ENCODE results near the gene IGF2BP3.

IGF2BP3 gene

DNA sequence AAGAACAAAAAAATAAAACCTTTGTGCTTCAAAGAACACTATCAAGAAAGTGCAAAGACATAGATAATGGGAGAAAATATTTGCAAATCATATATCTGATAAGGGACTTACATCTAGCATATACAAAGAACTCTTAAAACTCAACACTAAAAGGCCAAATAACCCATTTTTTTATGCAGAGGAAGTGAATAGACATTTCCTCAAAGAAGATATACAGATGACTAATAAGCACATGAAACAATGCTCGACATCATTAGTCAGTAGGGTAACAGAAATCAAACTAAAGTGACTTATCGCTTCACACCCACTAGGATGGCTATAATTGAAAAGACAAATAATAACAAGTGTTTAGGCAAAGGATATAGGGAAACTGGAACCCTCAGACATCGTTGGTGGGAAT lies 93.2 kb downstream of the IGF2BP3 start:
- peak; percentile 94 for DNase-seq (ENCODE audit: low spot score)

DNA sequence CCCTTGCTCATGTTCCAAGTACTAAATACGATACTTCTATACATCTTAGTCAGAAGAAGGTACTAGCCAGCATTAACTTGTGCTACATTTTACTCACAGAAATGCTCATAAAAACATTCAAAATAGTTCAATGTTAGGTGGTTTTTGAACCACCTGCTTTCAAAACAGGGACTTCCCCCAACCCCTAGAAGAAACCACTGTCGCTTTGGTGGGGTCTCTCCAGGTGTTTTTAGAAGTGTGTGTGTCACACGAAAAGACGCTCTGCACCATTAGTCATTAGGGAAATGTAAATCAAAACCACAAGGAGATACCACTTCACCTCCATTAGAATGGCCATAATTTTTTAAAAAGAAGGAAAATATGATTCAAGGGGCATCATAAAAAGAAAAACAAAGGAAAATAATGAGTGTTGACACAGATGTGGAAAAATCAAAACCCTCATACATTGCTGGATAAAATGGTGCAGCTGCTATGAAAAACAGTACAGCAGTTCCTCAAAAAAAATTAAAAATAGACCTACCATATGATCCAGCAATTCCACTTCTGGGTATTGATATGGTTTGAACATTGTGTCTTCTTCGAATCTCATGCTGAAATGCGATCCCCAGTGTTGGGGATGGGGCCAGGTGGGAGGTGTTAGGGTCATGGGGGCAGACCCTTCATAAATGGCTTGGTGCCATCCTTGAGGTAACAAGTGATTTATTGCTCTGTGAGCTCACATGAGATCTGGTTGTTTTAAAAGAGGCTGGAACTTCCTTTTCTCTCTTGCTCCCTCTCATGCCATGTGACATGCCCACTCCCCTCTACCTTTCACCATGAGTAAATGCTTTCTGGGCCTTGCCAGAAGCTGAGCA lies 96.9 kb downstream of the IGF2BP3 start:
- DNase-seq (ENCODE audit: low spot score): no peak

DNA sequence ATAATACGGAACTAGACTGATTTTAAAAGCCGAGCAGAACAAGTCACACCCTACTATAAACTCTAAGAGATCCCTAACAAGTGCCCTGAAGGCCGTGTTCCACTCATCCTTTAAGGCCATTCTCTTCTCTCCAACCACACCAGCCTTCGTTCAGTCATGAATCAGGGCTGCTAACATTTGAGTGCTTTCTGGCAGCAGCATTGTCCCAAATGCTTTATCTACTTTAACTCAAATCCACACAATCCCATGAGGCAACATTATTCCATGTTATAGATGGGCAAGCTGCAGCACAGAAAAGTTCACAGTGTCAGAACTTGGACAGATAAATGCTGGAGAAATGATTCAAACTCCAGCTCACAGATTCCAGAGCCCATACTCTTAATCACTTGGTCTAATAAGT lies 97.7 kb downstream of the IGF2BP3 start:
- DNase-seq (ENCODE audit: low spot score): no peak

DNA sequence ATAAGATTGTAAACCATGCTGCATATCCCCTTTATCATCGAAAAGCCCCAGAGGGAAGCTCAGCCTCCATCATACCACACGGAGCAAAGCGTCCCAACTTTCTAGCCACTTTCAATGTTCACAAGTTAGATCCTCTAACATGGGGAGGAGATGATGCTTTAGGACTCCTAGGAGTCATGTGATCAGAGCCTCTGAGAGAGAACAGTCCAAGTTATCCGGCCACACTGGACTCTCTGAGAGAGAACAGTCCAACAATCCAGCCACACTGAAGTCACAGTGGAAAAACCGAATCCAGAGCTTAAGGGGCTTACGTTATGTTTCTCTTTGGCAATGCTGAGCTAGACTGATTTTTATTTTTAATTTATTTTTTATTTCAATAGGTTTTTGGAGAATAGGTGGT lies 98.6 kb downstream of the IGF2BP3 start:
- no peak for DNase-seq (ENCODE audit: low spot score)

DNA sequence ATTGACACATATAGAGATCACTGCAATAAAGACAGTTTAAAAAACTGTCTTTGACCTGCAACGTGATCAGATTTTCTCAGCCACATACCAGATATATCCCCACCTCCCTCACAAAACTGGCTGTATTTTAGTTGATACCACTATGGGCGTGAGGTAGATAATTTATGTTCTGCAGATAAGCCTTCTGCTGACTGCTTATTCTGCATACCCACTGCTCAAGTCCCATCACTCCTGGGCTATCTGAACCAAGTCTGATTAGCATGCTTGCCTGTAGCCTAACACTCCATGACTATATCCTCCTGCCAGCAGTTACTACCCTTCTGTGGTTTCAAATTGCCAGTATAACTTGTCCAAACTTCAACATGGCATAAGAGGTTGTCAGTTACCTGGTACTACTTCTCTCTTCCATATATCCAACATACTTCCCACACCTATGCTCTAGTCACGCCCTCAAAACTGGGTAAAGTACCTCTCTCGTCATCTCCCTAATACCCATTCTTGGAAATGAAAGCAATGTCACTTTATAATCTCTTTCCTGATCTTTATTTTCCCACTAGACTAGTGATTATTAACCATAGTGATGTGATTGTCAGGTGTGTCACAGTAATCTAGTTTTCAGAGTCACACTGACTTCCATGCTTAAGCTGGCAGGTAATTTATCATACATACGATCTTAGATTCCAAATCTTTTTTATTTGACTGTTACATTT lies 100.4 kb downstream of the IGF2BP3 start:
- no peak for DNase-seq (ENCODE audit: low spot score)

DNA sequence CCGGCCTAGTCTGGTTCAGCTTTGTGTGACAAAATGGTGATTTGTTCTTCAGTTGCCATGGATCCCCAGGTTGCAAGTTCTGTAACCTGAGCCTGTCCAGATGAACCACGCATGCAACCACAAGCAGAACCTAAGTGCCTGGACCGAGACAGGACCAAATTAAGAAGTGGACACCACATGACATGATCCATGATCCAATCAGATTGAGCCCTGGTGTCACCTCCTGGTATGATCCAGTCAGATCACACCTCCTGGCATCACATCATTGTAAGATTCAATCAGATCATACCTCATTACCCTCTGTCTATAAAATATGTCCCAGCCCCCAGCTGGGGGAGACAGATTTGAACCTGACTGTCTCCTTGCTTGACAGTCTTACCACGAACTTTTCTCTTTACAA lies 101.2 kb downstream of the IGF2BP3 start:
- no peak for DNase-seq (ENCODE audit: low spot score)

DNA sequence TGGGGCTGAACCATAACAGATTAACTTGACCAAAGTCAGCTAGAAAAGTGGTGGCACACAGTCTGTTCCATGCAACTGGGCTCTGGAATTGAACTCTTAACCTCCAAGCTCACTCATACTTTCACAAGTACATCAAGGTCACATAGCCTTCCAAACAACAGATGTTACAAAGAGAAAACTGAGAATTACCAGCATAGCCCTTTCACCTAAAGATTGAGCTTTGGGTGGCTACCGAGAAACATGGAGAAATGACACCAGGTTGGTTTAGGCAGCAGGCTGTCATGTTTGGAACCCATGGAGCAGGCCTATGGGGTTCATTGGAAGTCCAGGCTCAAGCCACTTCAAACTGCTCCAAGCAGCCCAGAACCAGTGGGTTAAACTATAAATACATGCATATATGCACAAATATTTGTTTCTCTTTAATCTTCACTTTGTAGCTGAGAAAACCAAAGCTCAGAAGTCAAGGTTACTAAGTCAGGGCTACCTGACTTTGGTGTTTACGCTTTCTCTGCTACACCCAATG lies 112.1 kb downstream of the IGF2BP3 start:
- DNase-seq (ENCODE audit: low spot score): no peak

DNA sequence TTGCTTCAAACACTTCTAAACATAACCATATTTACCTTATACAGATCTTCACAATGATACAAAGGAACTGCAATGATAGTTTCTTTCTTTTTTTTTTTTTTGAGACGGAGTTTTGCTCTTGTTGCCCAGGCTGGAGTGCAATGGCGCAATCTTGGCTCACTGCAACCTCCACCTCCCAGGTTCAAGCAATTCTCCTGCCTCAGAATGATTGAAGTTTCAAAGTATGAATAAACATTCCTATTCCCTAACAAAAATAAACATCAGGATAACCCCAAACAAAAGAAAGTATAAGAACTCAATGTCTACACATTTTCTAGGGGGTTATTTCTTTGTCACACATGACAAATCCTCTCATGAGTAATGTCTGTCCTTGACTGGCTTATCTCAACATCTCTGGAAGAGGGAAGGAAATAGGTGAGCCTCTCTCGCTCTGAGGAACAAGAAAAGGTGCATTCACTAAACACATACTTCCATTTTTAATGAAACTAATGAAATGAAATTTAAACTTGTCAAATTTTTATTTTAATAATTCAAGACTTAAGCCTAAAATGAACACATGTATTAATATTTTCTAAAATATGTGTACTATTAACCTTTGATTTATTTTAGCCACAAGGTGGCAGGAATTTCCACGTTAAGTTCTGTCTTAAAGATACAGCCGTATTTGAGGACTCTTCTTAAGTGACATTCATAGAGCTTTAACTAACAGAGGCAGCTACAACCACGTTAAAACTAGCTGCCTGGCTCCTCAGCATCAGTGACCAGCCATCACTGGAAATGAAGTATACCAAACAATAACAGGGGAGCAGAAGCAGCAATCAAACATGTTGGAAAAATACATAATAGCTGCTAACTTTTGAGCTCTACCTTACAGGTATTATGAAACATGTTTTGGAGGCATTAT lies 112.8 kb downstream of the IGF2BP3 start:
- DNase-seq (ENCODE audit: low spot score): peak; percentile 72

DNA sequence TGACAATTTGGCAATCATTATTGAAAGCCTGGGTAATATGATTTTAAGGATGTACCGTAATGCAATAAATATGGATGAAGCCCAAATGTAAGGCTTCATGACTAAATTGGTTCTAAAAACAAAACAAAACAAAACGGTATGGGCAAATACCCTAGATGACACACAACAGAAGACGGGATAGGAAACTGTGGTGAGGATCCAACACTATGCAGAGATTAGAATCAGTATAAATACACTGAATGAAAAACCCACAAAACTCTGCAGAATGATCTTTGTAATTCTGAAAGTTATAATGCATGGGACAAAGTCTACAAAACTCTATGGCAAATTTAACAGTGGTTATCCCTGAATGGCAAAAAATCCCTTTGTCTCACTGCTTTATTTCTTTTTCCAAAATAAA lies 113.6 kb downstream of the IGF2BP3 start:
- DNase-seq (ENCODE audit: low spot score): no peak

DNA sequence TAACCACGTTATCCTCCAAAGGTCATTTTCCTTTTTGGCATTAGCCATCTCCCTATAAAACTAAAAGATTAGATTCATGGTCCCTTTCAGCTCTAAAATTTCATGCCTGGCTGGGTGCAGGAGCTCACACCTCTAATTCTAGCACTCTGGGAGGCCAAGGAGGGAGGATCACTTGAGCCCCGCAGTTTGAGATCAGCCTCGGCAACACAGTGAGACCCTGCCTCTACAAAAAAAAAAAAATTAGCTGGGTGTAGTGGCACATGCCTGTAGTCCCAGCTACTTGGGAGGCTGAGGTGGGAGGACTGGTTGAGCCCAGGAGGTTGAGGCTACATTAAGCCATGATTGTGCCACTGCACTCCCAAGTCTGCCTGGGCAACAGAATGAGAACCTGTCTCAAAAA lies 114.1 kb downstream of the IGF2BP3 start:
- no peak for DNase-seq (ENCODE audit: low spot score)

DNA sequence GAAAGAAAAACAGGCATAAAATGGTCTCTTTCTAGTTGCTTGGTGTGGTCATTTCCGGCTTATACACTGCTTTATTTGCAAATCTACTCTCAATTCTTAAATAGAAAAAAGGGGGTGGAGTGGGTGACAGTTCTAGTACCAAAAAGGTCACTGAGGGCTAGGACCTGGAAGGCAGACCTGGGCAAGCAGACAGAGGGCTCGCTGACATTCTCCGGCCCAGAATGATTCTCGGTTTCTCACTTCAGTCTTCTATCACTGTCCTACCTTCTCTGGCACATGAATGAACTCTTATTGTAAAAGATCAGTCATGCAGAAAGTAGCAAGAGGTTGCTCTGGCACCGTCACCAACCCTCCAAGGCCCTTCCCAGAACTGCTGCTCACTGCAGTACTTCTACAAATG lies 117.1 kb downstream of the IGF2BP3 start:
- no peak for DNase-seq (ENCODE audit: low spot score)

DNA sequence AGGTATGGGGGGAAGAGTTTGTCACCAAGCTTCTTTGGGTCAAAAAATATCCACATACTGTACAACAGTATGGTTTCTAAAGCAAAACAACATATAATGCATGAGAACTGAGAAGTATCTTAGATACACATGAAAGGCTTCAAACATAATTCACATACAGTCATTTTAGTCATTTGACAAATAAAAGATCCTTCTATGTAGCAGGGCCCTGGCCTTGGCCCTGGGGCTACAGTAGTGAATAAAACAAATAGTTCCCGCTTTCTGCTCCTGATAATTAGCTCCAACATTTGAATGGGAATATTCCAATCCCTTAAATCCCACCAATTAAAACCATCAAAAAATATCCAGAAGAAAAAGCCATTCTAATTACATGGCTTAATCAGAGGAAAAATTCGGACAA lies 119.8 kb downstream of the IGF2BP3 start:
- no peak for DNase-seq (ENCODE audit: low spot score)

DNA sequence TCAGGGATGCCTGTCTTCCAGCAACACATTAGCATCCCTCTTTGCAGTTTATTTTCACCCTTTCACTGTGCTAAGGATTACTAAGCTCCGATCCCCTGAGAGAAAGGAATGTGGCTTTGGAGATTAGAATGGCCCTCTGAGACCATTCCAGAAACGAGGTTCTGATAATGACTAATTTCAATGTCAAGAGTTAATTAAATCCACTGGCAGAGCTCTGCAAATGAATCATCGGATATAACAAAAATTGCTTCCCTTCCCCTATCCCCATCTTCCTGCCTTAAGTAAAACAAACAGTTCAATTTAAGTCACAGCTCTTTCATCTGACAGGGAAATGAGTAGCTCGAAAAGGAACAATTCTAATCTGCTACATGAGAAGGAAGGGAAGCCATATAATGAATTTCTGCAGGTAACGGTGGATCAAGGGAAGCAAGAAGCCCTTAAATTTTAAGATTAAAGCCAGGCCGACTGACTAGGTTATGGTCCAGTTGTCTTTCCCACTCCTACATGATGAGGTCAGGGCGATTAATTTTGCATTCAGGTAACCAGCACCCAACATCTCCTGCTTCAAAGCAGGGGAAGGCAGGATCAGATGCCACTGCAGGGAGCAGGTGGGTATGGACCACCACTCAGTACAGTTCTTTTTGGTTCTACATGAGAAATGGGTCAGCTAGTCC lies 120.7 kb downstream of the IGF2BP3 start:
- DNase-seq (ENCODE audit: low spot score): peak; percentile 90

DNA sequence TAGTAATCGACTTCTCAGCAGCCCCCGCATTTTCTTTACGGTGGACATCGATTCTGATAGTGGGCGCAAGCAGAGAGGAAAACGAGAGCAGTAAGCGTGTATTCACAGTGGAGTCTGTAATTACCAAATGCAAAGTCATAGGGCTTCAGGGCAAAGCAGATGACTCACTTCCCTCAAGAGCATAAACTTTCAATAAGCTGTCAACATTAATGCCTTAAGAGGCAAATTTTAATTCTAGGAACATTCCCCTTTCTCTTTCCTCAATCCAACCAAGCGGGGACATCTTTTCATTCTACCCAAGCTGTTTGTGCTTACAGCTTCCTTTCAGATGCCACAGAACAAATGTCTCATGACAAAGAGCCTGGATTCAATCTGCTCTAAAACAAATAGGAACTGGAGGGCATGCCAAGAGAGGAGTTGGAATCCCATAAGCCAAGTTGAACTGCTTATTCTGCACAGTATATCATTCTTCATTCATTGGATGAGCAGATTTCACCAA lies 122.6 kb downstream of the IGF2BP3 start:
- DNase-seq (ENCODE audit: low spot score): peak; percentile 95

DNA sequence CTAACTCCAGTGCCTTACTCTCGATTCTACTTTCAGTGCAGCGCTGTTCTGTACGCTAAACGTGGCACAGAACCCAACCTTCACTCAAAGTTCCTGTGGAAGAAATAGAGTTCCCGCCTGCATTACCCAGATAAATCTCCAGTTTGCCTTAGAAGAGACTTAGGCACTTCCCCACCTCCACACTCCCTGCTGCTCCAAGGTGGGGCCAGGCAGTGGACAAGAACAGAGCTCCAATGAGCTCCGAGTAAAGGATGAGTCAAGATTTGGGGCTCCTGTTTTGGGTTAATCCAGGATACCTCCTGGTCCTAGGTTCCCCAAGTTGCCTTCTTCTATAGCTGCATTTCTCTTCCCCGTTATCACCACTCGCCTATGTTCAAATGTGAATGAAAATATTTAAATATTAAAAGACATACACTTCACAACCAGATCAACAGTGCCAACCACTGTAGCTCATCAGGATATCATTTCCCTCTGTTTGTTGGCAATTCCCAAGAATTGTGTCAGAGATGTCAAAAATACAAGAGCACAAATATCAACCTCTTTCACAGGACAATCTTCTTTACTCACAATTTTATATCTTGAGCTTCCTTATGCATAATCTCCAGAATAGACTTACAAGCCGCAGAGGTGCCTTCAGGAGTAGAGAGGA lies 123.1 kb downstream of the IGF2BP3 start:
- DNase-seq (ENCODE audit: low spot score): peak; percentile 92

DNA sequence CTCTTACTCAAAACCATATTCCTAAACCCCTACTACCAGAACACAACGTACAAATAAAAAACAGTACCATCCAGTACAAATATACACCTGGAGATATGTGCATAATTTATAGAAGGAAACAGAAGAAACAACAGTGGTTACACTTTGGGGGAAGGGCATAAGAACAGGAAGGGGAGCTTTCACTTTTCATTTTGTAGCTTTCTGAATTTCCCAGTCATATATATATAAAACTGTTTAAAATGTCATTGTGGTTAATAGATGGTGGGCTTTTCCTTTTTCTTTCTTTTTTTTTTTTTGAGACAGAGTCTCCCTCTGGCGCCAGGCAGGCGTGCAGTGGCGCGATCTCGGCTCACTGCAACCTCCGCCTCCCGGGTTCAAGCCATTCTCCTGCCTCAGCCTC lies 124.0 kb downstream of the IGF2BP3 start:
- no peak for DNase-seq (ENCODE audit: low spot score)

DNA sequence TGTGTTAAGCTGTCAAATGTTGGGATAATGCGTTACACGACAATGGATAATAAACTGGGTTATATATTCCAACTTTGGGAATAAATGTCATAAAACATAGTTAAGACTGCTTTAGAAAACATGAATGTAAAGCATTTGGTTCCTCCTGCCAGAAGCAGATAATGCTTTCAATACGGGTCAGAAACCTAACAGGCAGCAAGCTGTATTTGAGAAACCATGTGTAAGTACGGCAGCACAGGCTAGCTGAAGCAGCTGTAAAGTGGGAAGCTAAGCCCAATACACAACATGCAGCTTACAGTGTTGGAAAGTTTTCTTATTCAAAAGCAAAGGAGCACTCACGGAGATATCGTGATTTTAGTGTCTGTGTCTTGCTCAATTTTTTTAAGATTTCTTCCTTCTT lies 124.7 kb downstream of the IGF2BP3 start:
- DNase-seq (ENCODE audit: low spot score): peak; percentile 38

DNA sequence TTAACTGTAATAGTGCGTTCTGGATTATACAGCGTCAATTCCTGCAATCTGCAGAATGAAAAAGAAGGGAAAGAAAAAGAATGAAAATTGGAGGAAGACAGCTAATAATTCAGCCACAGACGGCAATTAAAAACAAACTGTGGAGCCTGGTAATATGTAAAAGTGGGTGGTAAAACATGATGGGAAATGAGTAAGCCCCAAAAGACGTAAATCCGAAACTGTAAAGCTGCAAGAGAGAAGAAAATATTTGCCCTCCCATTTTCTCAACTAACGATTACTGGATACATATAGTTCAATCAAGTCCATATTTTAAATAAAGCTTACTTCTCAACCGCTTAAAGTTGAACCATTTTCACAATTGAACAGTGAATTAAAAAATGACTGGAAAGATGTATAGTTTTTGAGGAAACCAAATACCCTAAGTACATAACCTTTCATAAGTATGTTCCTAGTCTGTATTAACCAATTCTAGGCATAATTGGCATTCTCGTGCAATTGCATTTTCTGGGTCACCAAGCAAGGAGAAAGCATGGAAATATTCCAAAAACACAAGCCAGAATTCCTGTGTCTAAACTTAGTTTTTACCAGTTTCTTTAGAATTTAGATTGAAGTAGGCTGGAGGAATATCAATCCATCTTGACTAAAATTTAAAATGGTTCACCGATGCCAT lies 126.3 kb downstream of the IGF2BP3 start:
- peak; percentile 60 for DNase-seq (ENCODE audit: low spot score)

DNA sequence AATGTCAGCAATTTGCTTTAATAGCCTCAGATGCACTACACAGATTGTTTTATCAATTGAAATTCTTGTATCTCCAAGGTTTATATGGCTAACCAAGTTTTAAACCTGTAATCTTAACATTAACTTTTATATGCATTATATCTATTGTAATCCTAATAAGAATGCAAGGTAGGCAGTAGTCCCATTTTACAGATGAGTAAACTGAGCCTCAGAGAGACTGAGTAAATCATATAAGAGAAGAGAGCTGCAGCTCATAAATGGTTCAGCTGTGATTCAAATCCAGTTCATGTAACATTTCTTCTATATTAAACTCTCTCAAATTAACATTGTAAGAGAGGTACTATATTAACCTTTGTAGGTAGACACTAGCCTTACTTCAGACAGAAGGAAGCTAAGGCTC lies 127.2 kb downstream of the IGF2BP3 start:
- no peak for DNase-seq (ENCODE audit: low spot score)

DNA sequence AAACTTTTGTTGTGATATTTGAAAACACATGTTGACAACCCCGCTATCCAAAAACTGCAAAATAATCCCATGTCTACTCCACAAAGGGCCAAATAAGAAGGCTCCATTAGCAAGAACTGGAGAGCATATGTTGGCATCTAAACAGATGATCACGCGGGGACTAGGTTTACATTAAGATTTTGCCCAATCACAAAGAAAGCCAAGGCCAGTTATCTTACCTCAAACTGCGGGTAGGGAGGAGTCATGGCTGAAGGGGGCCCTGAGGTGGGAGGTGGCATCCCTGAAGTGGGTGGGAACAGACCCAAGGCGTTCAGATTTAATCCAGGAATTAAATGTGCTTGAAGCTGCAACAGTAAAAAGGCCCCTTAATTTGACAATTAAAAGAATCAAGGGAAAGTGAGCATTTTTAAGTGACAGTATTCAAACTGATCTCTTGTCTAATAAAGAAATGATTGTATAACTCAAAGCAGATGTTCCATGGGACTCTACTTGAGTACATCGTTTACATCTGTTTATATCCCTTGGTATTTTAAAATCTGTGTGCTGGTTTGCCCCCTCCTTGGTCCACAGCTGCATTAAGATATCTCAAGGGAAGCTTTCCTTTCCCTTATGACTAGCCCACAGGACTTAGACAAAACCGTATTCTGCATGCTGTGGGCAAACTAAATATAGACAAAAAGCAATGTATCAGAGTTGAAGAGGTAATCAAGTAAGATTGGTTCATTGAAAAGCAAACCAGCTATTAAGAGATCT lies 128.3 kb downstream of the IGF2BP3 start:
- no peak for DNase-seq (ENCODE audit: low spot score)
